Measurements from ENCODE around the gene GPR152. TPM values are rescaled to one million over a fixed set of nuclear protein-coding genes. Genes with fewer than 3 reads are reported as not detected.
"Not testable (repeated sequence)": the region's sequence is repeated elsewhere in the genome, so short reads cannot be mapped to it uniquely, and the experiment has no call there.

GPR152 gene
- total RNA-seq, 1 experiment from 2014 or later: not detected

GRCh38 chr11:67431346-67432249 lies 20.9 kb downstream of the GPR152 start:
- Histone ChIP-seq H3K27me3 (ENCODE audit: low read length) (no peaks in the 10 kb centered on the region), H3K9me2 (replicated peaks; ENCODE audit: insufficient read depth, low read length) (no peaks in the 10 kb centered on the region), H2AFZ (ENCODE audit: low read length) (no peak overlapping the region), H4K20me1 (ENCODE audit: insufficient read depth, low read depth, low read length) (peaks cover 7% of the 10 kb centered on the region; the same call in 1 of the 2 replicates), H3K4me1 (ENCODE audit: low read length) (peaks cover 57% of the 10 kb centered on the region), H3K9ac (ENCODE audit: low read length) (no peak overlapping the region), H3K4me3 (ENCODE audit: low read length) (no peak overlapping the region), H3K36me3 (ENCODE audit: insufficient read depth, low read length) (peaks cover 5% of the 10 kb centered on the region; the same call in 1 of the 2 replicates), H3K79me2 (ENCODE audit: low read length) (peaks cover 21% of the 10 kb centered on the region), H3K27ac (ENCODE audit: low read length) (no peak overlapping the region), H3K9me3 (ENCODE audit: low read length) (no peaks in the 10 kb centered on the region), H3K4me2 (ENCODE audit: low read depth, low read length, poor library complexity, severe bottlenecking) (no peak overlapping the region)
- no peak for DNase-seq

GRCh38 chr11:67429722-67430121 lies 22.8 kb downstream of the GPR152 start:
- Histone ChIP-seq H3K27me3 (ENCODE audit: low read length) (no peaks in the 10 kb centered on the region), H3K4me3 (ENCODE audit: low read length) (peak overlapping the region; percentile 87; the same call in 1 of the 2 replicates), H3K9me2 (replicated peaks; ENCODE audit: insufficient read depth, low read length) (no peaks in the 10 kb centered on the region), H3K36me3 (ENCODE audit: insufficient read depth, low read length) (peaks cover 5% of the 10 kb centered on the region; the same call in 1 of the 2 replicates), H3K4me1 (ENCODE audit: low read length) (peaks cover 38% of the 10 kb centered on the region), H3K9ac (ENCODE audit: low read length) (peak overlapping the region; percentile 88), H2AFZ (ENCODE audit: low read length) (no peak overlapping the region), H3K79me2 (ENCODE audit: low read length) (peaks cover 16% of the 10 kb centered on the region), H3K9me3 (ENCODE audit: low read length) (no peaks in the 10 kb centered on the region), H3K27ac (ENCODE audit: low read length) (no peak overlapping the region), H3K4me2 (ENCODE audit: low read depth, low read length, poor library complexity, severe bottlenecking) (peak overlapping the region; percentile 93), H4K20me1 (ENCODE audit: insufficient read depth, low read depth, low read length) (no peaks in the 10 kb centered on the region)
- DNase-seq: no peak

DNA sequence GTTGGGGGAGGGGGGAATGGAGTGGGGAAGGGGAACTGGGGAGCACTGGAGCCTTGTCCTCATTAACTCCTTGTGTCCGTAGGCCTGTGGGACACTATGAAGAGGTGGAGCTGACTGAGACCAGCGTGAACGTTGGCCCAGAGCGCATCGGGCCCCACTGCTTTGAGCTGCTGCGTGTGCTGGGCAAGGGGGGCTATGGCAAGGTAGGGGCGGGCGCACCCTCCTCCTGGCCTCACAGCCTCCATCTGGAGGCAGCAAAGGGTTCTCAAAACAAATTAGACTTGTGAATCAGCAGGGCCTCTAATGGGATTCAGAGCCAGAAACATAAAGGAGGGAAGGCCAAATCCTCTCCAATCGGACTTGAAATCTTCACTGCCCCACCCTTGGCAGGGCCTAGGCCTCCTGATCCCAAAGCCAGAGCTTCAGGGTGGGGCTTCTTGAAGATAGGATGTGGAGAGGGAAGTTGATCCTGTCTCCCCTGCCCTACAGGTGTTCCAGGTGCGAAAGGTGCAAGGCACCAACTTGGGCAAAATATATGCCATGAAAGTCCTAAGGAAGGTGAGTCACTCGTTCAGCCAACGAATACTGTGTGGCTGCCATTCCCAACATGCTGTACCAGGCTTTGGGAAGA lies 23.4 kb downstream of the GPR152 start:
- no peak for DNase-seq
- Histone ChIP-seq H3K36me3 (ENCODE audit: insufficient read depth, low read length) (peaks cover 5% of the 10 kb centered on the region; the same call in 1 of the 2 replicates), H3K4me2 (ENCODE audit: low read depth, low read length, poor library complexity, severe bottlenecking) (peak overlapping the region; percentile 93), H3K4me1 (ENCODE audit: low read length) (peaks cover 32% of the 10 kb centered on the region), H3K9me3 (ENCODE audit: low read length) (no peaks in the 10 kb centered on the region), H3K79me2 (ENCODE audit: low read length) (peaks cover 16% of the 10 kb centered on the region), H3K27me3 (ENCODE audit: low read length) (no peaks in the 10 kb centered on the region), H3K4me3 (ENCODE audit: low read length) (peak overlapping the region; percentile 87), H3K9ac (ENCODE audit: low read length) (peak overlapping the region; percentile 88), H3K27ac (ENCODE audit: low read length) (peak overlapping the region; percentile 60), H3K9me2 (replicated peaks; ENCODE audit: insufficient read depth, low read length) (no peaks in the 10 kb centered on the region), H2AFZ (ENCODE audit: low read length) (no peak overlapping the region), H4K20me1 (ENCODE audit: insufficient read depth, low read depth, low read length) (no peaks in the 10 kb centered on the region)

DNA sequence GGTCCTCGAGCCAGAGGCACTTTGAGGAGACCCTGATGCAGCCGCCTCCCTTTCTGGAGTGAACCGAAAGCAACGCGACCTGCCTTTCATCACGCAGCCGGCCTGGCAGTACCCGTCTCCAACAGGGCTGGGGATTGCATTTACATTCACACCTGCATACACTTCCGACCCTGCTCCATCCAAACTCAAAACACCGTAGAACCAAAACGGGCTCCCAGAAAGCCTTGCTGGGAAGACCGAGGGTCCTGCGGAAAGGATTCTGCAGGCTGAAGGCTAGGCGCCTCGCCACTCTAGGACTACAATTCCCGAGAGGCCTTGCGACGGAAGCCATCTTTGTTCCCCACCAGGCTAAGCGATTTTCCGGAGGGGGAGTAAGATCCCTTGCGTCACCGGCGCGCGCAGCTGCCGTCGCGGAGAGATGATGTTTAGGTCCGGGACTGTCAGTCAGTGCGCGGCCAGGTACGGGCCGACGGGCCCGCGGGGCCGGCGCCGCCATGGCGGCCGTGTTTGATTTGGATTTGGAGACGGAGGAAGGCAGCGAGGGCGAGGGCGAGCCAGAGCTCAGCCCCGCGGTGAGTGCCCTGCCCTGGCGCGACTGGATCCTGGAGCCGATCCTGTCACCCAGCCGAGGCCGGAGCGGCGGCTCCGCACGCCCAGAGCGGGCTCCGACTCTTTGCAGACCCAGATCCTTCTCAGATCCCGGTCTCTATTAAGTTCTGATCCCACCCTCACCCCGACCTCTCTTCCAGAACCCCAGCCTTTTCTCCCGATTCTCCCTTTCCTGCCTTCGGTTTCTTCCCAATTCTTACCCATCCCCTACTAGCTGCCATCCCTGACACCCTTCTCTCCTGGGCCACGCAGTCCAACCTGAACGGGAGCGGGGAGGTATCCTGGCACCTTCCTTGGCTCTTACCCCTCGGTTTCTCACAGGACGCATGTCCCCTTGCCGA lies 24.2 kb downstream of the GPR152 start, which contains the start of gene RPS6KB2:
Gene RPS6KB2, plus strand, starts transcription at position 443 of the 950 bp plus-strand sequence. Its CDS starts 52 bp downstream, at position 495.
- Histone ChIP-seq H3K9me2 (replicated peaks; ENCODE audit: insufficient read depth, low read length) (no peaks in the 10 kb centered on the region), H3K36me3 (ENCODE audit: insufficient read depth, low read length) (peaks cover 5% of the 10 kb centered on the region; the same call in 1 of the 2 replicates), H3K27ac (ENCODE audit: low read length) (peak within 1 kb of the TSS; percentile 68), H3K79me2 (ENCODE audit: low read length) (peaks cover 16% of the 10 kb centered on the region), H3K9me3 (ENCODE audit: low read length) (no peaks in the 10 kb centered on the region), H3K9ac (ENCODE audit: low read length) (peak within 1 kb of the TSS; percentile 88), H3K4me1 (ENCODE audit: low read length) (peaks cover 24% of the 10 kb centered on the region), H3K4me3 (ENCODE audit: low read length) (peak within 1 kb of the TSS; percentile 87), H2AFZ (ENCODE audit: low read length) (peak within 1 kb of the TSS; percentile 95; the same call in 1 of the 2 replicates), H3K4me2 (ENCODE audit: low read depth, low read length, poor library complexity, severe bottlenecking) (peak within 1 kb of the TSS; percentile 93), H4K20me1 (ENCODE audit: insufficient read depth, low read depth, low read length) (no peaks in the 10 kb centered on the region), H3K27me3 (ENCODE audit: low read length) (no peaks in the 10 kb centered on the region)
- DNase-seq: peak; percentile 99

- peak overlapping the region; percentile 68 for H3K27ac ChIP-seq (ENCODE audit: low read length)
- H3K27me3 ChIP-seq (ENCODE audit: low read length); DNase-seq; H4K20me1 ChIP-seq (ENCODE audit: insufficient read depth, low read depth, low read length); H3K9me2 ChIP-seq (replicated peaks; ENCODE audit: insufficient read depth, low read length); H3K36me3 ChIP-seq (ENCODE audit: insufficient read depth, low read length); H3K9me3 ChIP-seq (ENCODE audit: low read length): not testable (repeated sequence)
- H3K79me2 ChIP-seq (ENCODE audit: low read length): peaks cover 16% of the 10 kb centered on the region
- peaks cover 19% of the 10 kb centered on the region for H3K4me1 ChIP-seq (ENCODE audit: low read length)
- peak overlapping the region; percentile 95; the same call in 1 of the 2 replicates for H2AFZ ChIP-seq (ENCODE audit: low read length)
- peak overlapping the region; percentile 93 for H3K4me2 ChIP-seq (ENCODE audit: low read depth, low read length, poor library complexity, severe bottlenecking)
- H3K4me3 ChIP-seq (ENCODE audit: low read length): peak overlapping the region; percentile 87
- H3K9ac ChIP-seq (ENCODE audit: low read length): peak overlapping the region; percentile 88
These were observed 25.1 kb downstream of the GPR152 start for GRCh38 chr11:67427364-67427859.

GRCh38 chr11:67423891-67424613 lies 28.5 kb downstream of the GPR152 start:
- no peaks in the 10 kb centered on the region; the same call in 1 of the 2 replicates for H3K27me3 ChIP-seq (ENCODE audit: low read length)
- H3K4me2 ChIP-seq (ENCODE audit: low read depth, low read length, poor library complexity, severe bottlenecking): no peak overlapping the region
- no peaks in the 10 kb centered on the region for H3K9me3 ChIP-seq (ENCODE audit: low read length)
- peaks cover 27% of the 10 kb centered on the region for H3K4me1 ChIP-seq (ENCODE audit: low read length)
- DNase-seq: no peak
- H2AFZ ChIP-seq (ENCODE audit: low read length): no peak overlapping the region
- no peaks in the 10 kb centered on the region for H3K9me2 ChIP-seq (replicated peaks; ENCODE audit: insufficient read depth, low read length)
- H3K9ac ChIP-seq (ENCODE audit: low read length): no peak overlapping the region
- H3K27ac ChIP-seq (ENCODE audit: low read length): no peak overlapping the region
- H4K20me1 ChIP-seq (ENCODE audit: insufficient read depth, low read depth, low read length): no peaks in the 10 kb centered on the region
- H3K36me3 ChIP-seq (ENCODE audit: insufficient read depth, low read length): no peaks in the 10 kb centered on the region
- no peak overlapping the region for H3K4me3 ChIP-seq (ENCODE audit: low read length)
- peaks cover 6% of the 10 kb centered on the region for H3K79me2 ChIP-seq (ENCODE audit: low read length)

- H4K20me1 ChIP-seq (ENCODE audit: insufficient read depth, low read depth, low read length): no peaks in the 10 kb centered on the region
- H3K9ac ChIP-seq (ENCODE audit: low read length): no peak overlapping the region
- no peak overlapping the region for H3K4me3 ChIP-seq (ENCODE audit: low read length)
- DNase-seq: no peak
- no peaks in the 10 kb centered on the region; the same call in 1 of the 2 replicates for H3K27me3 ChIP-seq (ENCODE audit: low read length)
- H3K9me3 ChIP-seq (ENCODE audit: low read length): no peaks in the 10 kb centered on the region
- H3K4me2 ChIP-seq (ENCODE audit: low read depth, low read length, poor library complexity, severe bottlenecking): no peak overlapping the region
- peaks cover 33% of the 10 kb centered on the region for H3K4me1 ChIP-seq (ENCODE audit: low read length)
- H3K27ac ChIP-seq (ENCODE audit: low read length): no peak overlapping the region
- no peaks in the 10 kb centered on the region for H3K36me3 ChIP-seq (ENCODE audit: insufficient read depth, low read length)
- H2AFZ ChIP-seq (ENCODE audit: low read length): no peak overlapping the region
- no peaks in the 10 kb centered on the region for H3K9me2 ChIP-seq (replicated peaks; ENCODE audit: insufficient read depth, low read length)
- peaks cover under 1% of the 10 kb centered on the region for H3K79me2 ChIP-seq (ENCODE audit: low read length)
These were observed 29.1 kb downstream of the GPR152 start for GRCh38 chr11:67423466-67423865.
